DMS53 (cell line): ENCODE results near the gene DOCK2.

ENCODE experiments used
- DNase-seq: peaks from one replicate; lab custom pipeline; 2025; lab: John Stamatoyannopoulos, UW

Gene DOCK2

DNA sequence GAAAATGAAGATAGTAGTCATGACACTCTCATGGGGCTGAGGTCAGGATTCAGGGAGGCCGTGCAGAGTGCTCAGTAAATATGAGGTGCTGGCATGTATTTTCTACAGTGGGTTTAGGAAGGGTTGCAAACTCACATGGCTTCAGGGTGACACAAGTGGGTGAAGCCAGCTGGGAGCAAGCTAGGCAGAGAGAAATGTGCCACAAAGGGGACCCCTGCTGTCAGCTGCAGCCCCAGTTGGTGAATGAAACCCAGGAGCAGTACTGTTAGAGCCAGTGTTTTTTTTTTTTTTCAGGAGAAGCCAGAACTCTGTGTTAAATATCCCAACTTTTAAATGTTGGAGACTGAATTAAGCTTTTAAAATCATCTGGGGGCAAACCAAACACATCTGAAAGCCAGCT is 267.9 kb downstream of the DOCK2 start:
- DNase-seq, result no peak

DNA sequence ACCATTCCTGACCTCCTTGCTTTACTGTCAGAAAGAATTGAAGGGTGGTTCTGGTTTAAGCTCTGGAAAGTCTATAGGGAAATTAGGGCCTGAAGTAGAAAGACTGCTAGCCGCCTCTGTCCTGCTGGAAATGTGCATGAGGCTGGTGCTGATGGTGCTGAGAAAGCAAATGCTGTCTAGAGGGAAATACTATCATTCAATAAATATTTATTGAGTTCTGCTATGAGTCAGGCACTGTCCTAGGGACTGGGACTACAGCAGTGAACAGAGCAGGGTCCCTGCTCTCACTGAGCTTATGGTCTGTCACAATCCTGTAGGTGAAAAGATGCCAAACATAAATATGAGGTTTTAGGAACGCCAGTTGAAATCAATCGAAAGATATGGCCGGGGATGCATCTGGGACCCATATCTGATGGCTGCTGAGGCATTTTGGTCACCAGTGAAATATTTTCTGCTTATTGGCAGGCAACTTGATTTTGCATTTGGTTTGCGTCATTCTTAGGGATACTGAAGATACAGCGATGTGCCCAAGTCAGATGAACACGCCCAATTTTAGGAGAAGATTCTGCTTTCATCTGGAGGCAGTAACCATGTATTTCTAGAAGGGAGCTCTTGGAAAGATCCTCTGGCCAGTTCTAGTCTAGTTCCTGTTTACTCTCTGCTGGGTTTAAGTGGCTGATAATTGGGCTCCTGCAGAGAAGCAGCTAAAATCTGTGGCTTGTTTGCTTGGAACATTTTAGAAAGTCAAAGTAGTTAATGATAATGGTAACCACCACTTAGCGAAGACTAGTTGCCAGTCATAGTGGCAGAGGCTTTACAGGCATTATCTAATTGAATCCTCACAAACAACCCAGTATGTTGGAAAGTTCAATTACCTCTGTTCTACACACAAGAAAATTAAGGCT is 269.9 kb downstream of the DOCK2 start:
- no peak for DNase-seq

GRCh38 chr5:169908864-169909263 is 271.8 kb downstream of the DOCK2 start:
- DNase-seq, result no peak

- DNase-seq, result no peak
These were observed 272.9 kb downstream of the DOCK2 start for GRCh38 chr5:169909945-169910344.

DNA sequence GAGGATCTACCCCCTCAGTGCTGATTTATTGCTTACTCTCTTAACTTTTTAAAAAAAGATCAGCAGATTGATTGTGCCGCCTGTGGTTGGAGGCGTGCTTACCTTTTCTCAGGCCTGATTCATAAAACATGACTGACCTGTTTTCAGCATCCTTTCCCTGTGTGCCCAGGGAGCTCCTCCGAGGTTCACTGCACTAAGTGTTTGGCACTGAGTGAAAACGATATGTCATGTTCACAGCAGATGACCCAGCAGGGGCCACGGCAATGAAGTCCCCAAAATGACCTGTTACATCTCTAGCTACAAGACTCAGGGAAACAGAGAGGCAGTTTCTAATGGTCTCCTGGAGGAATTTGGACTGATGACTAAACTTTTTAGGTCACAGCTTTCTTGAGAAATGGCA is 273.3 kb downstream of the DOCK2 start:
- DNase-seq, result no peak

DNA sequence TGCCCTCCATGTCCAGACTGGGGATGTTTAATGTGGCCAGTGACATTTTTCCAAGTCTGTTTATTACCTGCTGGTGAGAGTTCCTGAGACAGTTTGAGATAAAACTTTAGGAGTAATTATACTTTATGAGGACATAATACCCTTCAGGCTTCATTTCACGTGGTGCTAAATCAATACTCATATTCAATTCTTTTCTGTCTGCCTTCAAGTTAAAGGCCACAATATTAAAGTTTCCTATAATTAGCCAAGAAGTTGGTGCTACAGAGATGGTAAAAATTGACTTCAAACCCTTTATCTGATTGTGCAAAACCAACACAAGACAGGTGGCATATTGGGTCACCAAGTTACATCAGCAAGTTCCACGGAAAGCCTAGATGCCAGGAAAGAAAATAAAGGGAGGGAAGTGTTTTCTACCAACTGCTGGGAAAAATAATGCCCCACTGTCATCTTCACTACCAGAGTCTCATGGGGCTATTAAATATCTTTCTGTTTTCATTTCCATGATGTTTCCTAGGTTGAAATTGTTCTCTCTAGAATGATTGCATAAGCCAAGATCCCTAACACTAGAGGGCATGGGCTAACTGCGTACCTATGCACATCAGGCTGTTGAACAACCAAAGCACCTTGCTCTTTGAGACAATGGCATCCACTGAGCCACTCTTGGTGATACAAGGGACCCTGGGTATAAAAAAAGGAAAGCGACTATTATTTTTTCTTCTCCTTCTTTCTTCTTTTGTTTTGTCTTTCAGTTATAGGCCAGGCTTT is 274.6 kb downstream of the DOCK2 start:
- no peak for DNase-seq

DNA sequence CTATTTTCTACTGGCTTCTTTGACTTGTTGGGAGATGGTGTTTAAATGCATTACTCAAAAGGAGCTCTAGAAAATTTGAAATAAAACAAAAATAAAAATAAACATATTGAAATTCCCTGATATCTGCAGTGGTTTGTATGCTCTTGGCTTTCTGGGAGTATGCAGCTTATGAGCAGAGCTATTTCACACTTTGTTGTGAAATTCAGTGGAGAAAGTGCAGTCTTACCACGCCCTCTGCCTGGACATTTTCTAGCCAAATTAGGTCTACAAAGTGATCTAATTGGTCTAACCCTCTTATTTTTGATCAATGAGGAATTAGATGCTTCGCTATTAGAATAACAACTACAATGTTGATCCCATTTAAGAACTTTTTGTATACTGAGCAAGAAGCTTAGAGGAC is 276.4 kb downstream of the DOCK2 start:
- DNase-seq, result no peak

DNA sequence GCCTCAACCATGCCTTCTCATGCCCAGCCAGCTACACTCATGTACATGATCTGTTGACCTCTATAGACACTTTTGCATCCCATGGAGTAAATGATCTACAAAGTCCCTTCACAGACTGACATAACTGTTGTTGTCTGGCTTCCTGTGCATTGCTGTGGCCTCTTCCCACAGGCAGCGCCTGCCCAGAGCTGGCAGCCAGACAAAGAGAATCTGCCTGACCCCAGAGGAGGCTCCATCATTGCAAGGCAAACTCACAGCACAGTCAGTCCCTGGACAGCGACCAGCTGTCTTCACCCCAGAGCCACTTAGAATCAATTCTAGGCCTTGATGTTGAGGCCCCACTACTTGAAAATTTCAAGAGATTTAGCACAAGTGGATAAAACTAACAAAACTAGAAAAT is 277.7 kb downstream of the DOCK2 start:
- no peak for DNase-seq

DNA sequence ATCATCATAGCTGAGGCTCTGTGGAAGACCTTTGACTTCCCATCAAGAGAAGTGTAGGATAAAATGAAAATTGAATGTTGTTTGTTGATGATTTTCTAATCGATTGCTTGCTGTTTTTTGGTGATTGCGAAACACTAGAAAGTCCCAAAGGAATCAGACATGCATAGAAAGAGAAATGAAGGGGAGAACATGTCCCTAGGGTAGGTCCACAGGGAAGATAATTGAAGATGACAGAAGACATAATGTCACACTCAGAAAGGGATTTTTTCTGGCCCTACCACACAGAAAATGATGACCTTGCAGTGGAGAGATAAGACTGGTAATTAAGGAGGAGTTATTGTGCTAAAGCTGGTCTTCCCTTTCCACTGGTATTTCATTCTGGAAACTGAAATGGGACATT is 280.4 kb downstream of the DOCK2 start:
- no peak for DNase-seq

- no peak for DNase-seq
These were observed 281.2 kb downstream of the DOCK2 start for GRCh38 chr5:169918228-169918627.

DNA sequence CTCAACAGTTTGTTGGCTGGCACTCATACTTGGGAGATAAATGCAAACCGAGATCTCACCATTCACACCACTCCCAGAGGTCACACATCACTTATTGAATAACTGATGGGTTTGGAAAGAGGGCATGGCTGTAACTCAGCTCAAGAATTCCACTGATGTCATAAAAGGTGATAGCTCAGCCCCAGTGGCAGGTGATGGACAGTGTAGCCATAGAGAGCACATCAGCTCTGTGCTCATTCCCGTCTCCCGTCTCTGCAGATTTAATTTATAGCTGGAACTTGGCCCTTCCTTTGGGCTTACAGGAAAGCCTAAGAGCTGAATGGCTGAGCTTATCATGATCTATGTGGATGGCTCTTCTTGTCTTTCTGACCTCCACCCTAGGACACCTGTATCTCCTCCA is 283.4 kb downstream of the DOCK2 start:
- no peak for DNase-seq

- DNase-seq, result no peak
These were observed 284.3 kb downstream of the DOCK2 start for GRCh38 chr5:169921384-169921783.

DNA sequence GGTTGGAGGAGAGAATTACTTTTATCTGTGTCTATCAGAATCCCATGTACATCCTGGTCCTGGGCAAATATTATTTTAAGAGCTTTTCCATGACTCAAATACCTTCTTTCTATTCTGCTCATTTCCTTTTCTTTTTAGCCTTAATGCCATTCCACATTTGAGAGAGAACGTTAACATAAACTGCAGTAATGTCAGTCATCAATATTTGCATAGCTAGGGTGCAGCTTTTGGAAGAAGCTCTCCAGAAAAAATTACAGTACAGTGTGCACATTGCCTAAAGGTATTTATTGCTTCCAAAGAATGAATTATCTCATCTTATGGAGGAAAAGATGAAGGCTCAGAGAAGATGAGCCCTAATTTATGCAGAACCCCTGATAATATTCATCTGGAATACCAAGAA is 284.9 kb downstream of the DOCK2 start:
- no peak for DNase-seq

GRCh38 chr5:169922474-169922873 is 285.4 kb downstream of the DOCK2 start:
- no peak for DNase-seq

DNA sequence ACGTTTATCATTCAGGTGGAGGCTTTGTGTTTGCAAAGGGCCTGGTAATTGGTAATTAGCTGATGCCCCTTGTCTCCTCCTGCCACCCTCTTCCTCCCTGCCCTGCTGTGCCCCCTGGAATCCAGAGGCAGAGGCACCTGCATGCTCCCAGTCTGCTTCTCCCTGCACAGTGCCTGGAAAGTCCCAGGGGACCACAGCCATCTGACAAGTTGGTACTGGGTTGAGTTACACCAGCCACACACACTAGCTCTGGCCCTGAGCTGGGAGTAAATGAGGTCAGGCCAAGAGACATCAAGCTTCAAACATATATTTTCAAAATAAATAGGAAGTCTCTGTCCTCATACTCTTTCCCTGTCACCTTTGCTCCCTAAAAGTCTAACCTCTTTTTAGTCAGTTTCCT is 286.9 kb downstream of the DOCK2 start:
- no peak for DNase-seq

DNA sequence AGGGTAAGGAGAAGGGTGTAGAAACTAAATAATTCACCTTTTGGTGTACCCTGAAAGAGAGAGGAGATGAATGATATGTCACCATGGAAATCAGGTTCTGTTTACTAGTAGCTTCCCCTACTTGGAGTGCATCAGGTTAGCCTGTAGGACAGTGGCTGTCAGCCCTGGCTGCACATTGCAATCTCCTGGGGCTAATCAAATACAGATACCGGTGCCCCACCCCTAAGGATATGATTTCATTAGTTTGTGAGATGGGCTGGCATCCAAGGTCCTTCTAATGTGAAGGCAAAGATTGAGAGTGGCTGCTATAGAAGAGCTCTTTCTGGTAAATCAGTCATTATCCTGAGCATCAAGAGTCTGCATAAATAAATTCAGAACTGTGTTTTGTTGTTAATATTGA is 296.1 kb downstream of the DOCK2 start:
- DNase-seq, result no peak

GRCh38 chr5:169933616-169934015 is 296.5 kb downstream of the DOCK2 start:
- DNase-seq, result no peak

- DNase-seq, result no peak
These were observed 297.9 kb downstream of the DOCK2 start for GRCh38 chr5:169934990-169935389.

DNA sequence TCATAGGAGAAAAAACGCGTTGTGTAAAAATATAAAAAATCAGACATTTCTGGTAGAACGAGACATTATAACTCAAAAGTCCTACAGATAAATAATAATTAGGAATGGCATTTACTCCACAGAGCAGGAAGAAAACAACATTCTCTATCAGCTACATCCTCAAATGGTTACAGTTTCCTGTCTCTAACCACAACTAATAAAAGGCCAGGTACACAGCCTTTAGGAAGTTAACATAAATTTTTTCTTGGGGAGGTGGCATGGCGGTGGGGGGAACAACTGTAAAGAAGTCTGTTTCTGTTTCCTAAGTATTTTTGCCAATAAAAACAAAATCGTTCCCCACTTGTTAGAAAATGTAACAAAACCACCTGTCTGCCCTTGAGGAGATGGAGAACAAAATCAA is 298.7 kb downstream of the DOCK2 start:
- DNase-seq, result no peak

DNA sequence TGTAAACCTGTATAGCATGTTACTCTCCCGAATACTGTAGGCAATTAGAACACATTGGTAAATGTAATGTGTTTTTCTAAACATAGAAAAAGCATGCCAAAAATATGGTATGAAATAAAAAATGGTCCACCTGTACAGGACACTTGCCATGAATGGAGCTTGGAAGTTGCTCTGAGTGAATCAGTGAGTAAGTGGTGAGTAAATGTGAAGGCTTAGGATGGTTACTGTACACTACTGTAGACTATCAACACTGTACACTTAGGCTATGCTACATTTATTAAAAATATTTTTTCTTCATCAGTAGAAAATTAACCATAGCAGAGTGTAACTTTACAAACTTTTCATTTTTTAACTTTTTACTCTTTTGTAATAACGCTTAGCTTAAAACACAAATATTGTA is 301.4 kb downstream of the DOCK2 start:
- no peak for DNase-seq

- DNase-seq, result no peak
These were observed 302.7 kb downstream of the DOCK2 start for GRCh38 chr5:169939731-169940130.

GRCh38 chr5:169941542-169941941 is 304.5 kb downstream of the DOCK2 start:
- no peak for DNase-seq

GRCh38 chr5:169942181-169942580 is 305.1 kb downstream of the DOCK2 start:
- no peak for DNase-seq
